Measurements from ENCODE around the gene PDCD1.
A peak's percentile ranks its signal among the peaks of the same experiment; 100 is the strongest.
"Not testable (repeated sequence)": the region's sequence is repeated elsewhere in the genome, so short reads cannot be mapped to it uniquely, and the experiment has no call there.

PDCD1 gene

DNA sequence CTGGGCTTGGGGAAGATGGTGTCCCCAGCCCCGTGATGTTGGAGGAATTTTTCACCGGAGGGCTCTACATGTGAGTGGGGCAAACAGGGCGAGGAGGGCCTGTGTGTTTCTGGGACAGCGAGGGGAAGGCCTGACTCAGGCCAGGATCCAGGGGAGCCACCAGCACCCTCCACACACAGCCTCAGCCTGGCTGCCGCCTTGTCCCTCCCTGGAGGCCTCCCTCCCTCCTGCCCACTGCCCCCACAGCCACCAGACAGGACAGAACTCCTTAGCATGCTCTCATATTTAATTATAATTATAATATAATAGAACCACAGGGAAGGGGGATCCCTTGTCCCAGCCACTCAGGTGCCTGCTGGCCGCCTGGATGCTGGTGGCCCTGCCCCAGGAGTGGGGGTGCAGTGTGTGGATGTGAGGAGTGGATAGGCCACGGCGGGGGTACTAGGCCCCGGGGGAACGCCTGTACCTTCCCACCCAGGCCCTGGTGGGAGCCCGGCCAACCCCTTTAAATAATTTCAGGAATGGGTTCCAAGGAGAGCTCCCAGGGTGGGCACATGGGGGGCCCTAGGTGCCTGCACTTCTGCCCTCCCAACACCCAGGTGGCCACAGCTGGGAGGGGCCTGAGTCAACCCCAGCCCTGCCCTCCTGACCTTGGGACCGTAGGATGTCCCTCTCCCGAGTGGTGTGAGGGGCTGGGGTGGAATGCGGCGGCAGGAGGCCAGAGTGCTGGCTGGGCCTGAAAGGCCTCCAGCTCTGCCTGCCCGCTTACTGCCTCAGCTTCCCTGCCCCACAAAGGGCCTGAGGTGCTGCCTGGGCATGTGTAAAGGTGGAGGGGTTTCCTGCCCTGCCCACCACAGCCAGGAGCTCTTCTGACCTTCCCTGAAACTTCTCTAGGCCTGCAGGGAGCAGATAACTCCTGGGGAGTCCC lies 8.8 kb downstream of the PDCD1 start:
- DNase-seq: no peak

DNA sequence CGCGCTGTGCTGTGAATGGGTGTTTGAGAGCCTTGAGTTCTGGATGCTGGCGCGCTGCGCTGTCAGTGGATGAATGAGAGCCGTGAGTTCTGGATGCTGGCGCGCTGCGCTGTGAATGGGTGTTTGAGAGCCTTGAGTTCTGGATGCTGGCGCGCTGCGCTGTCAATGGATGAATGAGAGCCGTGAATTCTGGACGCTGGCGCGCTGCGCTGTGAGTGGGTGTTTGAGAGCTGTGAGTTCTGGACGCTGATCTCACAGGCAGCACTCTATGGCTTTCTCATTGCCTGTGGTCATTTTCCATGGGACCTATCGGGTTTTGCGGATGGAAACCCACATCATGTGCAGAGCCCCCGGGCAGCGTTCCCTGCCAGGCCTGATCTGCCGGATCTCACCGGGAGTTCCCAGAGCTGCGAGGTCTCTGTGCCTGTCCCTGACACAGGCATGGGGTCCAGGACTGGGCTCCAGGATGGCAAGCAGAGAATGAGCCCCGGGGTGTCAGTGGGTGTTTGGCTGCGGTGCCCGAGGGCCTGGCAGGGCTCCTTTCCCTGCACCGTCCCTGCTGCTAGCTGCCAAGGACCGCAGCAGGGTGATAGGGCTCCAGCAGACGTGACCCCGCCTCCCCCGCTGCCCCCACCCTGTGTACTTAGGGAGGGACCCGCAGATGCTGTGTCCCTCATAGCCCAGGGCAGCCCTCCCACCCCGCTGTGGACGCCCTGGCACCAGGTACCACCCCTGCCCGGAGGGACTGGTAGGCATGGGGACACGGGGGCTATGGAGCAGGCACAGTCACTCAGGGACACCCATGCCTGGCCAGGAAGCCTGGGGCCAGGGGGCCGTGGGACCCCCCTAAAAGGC lies 9.7 kb downstream of the PDCD1 start:
- DNase-seq: no peak

DNA sequence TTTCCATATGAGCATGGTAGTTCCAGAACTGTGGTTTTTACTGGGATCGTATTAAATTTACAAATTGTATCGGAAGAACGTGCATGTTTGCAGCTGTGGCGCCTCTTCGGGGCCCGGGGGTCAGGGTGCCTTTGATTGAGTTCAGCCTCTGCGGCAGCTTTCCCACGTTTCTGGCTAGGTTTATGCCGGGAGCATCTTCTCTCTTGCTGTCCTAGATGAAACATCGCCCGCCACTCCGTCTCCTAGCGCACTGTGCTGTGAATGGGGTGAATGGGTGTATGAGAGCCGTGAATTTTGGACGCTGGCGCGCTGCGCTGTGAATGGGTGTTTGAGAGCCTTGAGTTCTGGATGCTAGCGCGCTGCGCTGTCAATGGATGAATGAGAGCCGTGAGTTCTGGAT lies 12.3 kb downstream of the PDCD1 start:
- no peak for DNase-seq

DNA sequence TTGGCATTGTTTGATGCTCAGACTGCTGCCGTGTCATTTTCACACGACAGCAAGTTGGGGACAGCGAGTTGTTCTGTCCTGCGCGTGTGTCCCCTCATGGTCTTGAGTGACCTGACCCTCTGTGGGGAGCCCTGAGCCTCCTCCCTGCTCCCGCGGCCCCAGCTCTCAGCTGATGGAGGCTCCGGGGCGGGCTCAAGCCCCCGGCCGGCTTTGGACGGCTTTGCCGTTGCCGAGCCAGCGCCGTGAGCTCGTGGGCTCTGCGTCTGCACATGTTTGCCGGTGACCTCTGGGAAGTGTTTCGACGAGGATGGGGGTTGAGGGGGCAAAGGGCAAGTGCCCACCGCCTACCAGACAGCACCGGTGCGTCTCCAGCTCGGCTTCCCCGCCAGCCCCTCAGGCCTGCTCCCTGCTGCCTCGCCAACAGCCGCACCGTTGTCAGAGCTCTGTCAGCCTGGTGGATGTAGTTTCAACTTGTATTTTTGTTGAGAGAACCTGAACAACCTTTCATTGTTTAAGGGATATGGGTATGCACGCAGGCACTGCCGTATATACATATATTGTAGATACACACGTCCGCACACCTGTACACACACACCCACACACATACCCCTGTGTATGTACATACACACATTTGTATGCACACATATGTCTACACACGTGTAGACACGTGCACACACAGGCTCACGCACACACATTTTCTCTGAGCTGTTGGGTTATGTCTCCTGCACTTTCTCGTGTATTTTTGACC lies 13.7 kb downstream of the PDCD1 start:
- no peak for DNase-seq

DNA sequence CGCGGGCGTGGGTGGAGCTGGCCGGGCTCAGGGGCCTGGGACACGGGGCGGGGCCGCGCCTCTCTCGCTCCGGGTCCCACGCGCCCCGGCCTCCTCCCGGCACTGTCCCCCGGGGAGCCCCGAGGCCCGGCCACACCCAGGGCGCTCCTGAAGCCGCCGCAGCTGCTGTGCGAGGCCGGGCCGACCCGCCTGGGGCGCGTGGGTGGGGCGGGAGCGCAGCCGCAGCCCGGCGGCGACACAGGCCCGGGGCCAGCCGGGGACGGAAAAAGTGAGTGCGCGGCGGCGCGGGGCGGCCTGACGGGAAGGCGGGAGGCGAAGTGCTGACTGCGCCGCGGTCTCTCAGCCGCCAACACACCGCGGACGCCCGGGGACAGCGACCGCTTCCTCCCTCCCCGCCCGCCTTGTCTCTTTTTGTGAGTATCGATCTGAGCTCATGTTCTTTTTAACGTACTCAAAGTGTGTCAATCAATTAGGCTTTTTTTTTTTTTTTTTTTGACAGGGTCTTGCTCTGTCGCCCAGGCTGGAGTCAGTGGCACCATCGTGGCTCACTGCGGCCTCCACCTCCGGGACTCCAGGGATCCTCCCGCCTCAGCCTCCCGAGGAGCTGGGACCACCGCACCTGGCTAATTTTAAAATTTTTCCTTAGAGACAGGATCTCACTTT lies 14.5 kb downstream of the PDCD1 start:
- peak; percentile 49 for DNase-seq

DNA sequence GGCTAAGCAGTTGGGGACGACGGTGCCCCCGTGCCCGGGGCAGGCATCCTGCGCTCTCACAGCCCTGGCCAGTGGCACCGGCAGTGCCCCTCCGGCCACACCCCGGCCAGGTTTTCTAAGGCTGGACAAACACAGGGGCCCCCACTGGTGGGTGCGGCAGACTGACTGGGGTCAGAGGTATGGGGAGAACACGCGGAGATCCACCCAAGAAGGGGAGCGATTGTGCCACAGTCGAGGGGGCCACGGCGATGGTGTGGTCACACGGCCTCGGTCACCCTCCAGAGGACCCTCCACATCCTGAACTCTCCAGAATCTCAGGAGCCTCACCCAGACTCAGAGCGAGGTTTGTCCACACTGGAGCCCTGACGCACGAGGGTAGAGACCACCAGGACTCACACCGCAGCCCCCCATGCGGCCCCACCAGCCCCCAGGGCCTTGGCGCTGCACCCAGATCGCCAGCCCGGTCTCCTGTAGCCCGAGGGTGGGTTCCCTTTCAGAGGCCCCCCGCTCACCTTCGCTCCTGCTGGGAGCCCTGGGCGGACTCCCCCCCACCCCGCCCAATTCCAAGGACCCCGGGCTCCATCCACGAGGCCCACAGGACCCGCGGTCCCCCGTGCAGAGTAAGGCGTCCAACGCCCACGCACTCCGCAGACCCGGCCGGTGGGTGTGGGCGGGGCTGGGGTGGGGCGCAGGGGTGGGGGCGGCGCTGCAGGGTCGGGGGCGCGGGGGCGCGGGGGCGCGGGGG lies 15.2 kb downstream of the PDCD1 start:
- DNase-seq: no peak

DNA sequence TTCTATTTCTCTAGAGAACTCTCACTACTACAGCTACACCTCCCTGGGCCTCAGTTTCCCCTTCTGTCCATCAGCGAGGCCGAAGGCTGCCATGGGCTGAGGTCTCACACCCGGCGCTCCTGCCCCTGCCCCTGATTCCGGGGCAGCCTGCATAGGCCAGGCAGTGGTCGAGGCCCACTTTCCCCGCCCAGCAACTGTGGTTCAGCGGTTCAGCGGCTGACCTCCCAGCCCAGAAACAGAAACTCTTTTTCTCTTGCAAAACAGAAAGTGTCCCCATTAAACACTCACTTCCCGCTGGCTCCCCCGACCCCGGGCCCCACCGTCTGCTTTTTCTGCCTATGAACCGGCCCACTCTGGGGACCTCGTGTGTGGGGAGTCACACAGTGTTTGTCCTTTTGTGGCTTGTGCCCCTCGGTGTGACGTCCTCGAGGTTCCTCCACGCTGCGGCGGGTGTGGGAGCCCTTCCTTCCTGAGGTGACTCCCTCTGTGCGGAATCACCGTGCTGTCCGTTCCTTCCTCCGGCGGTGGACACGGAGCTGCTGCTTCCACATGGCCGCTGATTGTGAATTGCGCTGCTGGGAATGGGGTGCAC lies 16.0 kb downstream of the PDCD1 start:
- no peak for DNase-seq

DNA sequence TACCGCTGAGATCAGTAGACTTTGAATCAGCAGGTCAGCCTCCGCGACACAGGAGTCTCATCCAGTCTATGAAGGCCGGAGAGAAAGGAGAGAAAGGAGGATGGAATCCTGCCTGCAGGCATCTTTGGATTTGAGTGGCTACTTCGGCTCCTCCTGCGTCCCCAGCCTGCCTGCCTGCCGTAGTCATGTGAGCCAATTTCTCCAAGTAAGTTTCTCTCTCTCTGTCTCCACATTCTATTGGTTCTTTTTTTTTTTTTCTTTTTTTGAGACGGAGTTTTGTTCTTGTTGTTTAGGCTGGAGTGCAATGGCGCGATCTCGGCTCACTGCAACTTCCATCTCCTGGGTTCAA lies 16.7 kb downstream of the PDCD1 start:
- no peak for DNase-seq

DNA sequence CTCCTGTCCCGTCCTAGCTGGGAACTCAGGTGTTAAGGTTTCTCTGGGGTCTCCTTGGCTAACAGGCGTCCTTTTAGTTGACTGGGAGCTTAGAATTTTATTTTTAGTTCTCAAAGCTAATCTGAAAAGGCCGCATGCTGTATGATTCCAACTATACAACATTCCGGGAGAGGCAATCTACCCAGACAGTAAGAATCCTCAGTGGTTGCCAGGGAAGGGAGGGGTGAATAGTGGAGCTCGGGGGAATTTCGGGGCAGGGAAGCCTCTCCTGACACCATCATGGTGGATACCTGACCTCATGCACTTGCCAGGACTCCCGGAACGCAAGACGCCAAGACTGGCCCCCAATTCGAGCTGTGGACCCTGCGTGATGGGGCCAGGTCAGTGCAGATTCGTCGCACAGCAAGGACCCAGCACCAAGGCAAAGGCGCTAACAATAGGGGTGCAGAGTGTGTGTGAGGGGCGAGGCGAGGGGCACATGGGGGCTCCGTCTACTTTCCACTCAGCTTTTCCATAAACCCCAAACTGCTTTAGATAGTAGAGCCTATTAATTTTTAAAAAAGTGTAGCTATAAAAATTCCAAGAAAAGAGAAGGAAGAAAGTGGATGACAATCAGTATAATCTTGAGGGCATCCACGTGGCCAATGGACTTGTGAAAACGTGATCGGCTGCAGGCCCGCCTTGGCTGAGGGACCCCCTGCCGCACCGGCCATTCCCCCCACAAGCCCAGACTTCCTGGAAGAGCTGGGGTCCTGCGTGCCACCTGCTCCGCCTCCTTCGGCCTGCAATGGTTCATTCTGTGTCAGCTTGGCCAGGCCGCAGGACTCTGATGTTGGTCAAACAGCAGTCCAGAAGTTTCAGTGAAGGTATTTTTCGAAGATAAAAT lies 17.3 kb downstream of the PDCD1 start:
- DNase-seq: no peak

DNA sequence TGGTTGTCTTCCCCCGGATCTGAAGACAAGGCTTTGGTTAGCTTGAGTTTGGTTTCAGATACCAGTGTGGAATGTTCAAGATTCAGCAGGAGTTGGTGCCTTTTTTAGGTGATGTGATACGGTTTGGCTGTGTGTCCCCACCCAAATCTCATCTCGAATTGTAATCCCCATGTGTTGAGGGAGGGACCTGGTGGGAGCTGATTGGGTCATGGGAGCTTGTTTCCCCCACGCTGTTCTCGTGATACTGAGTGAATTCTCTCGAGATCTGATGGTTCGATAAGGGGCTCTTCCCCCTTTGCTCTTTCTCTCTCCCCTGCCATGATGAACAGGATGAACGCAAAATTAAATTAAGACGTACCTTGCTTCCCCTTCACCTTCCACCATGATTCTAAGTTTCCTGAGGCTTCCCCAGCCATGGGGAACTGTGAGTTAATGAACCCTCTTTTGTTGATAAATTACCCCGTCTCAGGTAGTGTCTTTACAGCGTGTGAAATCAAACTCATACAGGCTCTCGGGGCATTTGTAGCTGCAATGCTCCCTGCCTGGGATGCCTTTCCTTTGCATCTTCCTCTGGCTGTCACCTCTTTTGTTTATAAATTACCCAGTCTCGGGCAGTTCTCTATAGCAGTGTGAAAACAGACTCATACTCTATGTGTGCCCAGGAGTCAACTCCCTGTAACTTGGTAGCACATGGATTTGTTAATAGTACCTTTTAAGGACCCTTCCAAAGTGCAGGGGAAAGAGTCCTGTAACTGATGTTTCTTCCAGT lies 21.3 kb downstream of the PDCD1 start:
- DNase-seq: no peak

DNA sequence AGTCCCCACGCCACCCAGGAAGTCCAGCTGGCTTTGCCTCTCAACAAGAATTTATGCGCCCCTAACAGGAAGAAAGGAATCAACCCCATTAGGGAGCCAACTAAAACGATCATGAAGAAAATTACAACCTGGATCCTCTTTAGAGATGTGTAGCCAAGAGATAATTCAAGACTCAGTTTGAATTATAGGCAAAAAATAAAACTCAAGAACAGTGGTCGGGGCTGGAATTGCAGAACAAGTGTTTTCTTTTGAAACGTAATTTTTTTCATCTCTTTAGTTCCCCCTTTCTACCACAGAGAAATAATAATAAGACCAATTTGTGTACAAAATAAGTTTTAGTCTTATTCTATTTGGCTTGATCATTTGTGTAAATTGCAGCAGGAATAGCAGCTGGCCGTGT lies 22.4 kb downstream of the PDCD1 start:
- DNase-seq: no peak

DNA sequence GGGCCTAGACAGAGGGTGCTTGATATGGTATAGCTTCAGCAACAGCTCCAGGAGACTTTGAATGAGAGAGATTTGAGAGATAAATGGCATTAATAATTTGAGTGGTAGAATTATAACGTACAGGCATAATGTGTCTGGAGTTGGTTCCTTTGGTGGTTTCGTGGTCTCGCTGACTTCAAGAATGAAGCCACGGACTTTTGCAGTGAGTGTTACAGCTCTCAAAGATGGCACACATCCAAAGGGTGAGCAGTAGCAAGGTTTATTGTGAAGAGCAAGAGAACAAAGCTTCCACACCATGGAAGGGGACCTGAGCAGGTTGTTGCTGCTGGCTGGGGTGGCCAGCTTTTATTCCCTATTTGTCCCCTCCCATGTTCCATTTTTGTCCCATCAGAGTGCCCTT lies 23.1 kb downstream of the PDCD1 start:
- no peak for DNase-seq

DNA sequence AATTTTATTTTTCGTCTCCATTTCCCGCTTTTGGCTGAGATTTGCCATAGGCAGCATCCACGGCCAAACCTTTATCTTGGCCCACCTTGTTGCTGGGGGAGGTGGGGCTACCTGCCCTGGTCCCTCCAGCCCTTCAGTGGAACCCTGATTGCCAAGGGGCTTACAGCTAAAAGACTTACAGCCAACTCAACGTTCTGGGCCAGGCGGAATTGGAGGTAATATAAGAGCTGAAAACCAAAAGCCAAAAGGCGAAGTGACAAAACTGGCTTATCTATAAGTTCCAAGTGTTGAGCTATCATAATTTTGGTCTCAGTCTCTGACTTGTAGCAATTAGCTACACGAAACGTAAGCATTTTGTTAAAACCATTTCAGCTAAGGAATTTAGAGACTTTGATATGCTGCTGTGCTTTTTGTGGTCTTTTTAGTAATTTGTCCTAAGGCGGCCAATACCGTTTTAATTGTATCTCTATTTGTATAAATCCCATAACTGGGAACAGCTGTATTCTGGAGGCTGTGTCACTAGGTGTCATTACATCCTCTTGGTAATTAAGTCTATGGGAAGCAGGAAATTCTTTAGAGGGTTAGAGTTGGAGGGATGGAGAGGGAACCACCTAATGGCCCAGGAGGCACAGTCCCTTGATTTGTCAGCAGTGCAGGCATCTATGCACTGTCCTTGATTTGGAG lies 24.0 kb downstream of the PDCD1 start:
- DNase-seq: no peak

DNA sequence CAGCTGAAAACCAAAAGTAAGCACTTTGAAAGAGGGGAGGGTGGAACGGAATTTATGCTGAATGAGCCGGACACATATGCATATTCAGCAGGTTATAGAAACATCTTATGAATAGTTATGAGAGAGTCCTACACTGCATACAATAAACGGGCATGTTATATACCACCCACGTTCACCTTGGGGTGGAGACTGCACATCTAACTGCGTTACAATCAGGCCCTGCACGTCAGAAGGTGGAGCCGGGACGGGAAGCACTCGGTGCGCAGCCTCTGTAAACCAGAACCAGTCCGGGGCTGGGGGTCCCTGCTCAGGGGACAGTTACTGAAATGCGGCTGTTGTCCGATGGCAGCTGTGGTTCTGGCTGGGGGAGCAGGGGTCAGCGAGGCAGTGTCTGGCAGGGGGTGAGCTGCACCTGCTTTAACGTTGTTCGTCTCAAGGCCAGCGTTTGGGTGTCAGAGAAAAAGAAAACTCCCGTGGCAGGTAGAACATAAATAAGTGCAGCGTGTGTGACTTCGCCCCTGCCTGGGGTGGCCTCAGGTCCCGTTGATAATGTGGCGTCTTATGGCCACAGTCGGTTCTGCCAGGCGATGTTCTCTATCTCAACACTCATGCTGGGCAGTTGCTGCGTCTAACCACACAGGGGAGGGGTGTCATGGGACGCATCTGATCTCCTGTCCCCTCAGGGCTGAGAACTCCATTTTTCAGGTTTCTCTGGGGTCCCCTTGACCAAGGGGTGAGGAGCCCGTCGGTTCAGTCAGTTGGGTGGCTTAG lies 24.8 kb downstream of the PDCD1 start:
- DNase-seq: not testable (repeated sequence)

DNA sequence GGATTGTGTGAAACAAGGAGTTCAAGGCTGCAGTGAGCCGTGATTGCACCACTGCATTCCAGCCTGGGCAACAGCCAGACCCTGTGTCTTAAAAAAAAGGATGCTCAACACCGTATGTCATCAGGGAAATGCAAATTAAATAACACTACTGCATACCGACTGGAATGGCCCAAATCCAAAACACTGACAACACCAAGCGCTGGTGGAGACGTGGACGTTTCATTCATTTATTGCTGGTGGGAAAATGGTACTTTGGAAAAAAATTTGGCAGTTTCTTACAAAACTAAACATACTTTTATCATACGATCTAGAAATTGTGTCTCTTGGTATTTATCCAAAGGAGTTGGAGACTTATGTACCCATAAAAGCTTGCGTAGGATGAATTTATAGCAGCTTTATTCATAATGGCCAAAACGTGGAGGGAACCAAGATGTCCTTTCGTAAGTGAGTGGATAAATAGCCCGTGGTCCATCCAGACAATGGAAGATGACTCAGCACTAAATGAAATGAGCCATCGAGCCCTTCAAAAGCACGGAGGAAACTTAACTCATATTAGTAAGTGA lies 25.5 kb downstream of the PDCD1 start:
- peak; percentile 74 for DNase-seq

DNA sequence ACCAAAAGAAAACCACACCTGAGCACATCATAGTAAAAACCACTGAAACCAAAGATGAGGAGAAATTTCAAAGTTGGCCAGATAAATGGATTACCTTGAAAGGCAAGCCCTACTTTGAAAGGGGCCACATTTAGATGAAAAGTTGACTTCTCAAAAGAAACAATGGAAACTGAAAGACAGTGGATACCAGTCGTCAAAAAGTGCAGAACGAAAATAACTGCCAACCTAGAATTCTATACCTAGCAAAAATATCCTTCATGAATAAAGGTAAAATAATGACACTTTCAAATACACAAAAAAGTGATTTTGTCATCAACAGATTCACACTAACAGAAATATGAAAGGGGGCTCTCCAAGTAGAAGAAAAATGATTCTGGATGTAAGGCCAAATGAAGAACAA lies 31.3 kb downstream of the PDCD1 start:
- DNase-seq: no peak

DNA sequence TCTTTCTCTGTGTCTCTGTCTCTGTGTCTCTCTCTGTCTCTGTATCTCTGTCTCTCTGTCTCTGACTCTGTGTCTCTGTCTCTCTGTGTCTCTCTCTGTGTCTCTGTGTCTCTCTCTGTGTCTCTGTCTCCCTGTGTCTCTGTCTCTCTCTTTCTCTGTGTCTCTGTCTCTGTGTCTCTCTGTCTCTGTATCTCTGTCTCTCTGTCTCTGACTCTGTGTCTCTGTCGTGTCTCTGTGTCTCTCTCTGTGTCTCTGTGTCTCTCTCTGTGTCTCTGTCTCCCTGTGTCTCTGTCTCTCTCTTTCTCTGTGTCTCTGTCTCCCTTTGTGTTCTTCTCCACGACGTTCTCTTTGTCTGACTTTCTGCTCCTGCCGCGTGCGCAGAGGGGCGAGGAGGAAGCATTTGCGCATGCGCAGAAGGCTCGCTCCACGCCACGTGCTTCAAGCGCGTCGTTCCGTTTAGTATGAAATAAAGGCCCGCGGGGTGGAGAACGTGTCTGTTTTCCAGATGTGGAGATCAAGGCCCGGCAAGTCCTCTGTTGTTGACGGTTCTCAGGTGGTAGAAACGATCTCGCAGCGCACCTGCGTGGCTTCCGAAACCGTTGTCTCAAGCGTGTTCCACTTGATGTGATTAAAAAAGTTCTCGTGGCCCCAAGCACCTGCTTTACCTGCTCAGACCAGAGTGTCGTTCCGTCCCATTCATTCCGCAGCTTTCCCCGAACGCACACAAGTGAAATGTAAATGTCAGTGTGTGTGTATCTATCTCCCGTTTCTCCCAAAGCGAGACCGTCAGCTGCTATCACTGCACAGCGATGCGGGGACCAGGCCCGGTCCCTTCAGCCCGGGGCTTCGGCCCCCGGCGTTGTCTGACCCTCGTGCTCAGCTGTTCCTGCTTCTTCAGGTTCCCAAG lies 34.9 kb downstream of the PDCD1 start:
- DNase-seq: not testable (repeated sequence)
